GM18507 (cell line): ENCODE results near the gene CLCA2.
A peak's percentile ranks its signal among the peaks of the same experiment; 100 is the strongest.
"Not testable (repeated sequence)": the region's sequence is repeated elsewhere in the genome, so short reads cannot be mapped to it uniquely, and the experiment has no call there.

Source experiments
- DNase-seq: peaks from one replicate; pipeline ENCODE4 v3.0.0; 2011; ENCODE audit warnings: low read depth; ENCODE audit not compliant: insufficient read length; ENCODE audit errors: extremely low spot score
- FAIRE-seq: peaks from 2 replicates; lab custom pipeline; 2011; peaks lifted over from hg19 to GRCh38; lab: Jason Lieb, UNC

CLCA2 gene

GRCh38 chr1:86466109-86466844 is 42.3 kb downstream of the CLCA2 start:
- FAIRE-seq (no peak), DNase-seq (no peak)

DNA sequence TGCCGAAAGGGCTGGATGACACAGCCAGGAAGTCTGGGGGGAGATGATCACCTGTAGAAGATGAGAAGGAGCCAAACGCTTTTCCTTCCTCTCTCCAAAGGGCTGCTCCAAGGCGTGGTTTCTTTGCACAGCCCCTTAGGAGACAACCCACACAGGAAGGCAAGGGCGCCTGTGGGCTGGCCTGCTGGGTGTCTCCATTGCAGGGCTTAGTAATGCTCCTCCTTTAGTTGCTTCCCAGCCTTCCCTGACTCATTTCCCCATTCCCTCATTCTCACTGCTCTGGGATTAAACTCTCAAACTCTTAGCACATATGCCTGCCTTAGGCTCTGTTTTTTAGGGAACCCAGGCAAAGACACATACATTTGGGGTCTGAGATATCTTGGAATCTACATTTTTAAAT is 43.0 kb downstream of the CLCA2 start:
- no peak for DNase-seq
- no peak for FAIRE-seq

- FAIRE-seq (no peak), DNase-seq (no peak)
Observed at GRCh38 chr1:86468501-86468977, 44.6 kb downstream of the CLCA2 start, which contains the start of gene CLCA1. TSS of gene CLCA1 (plus strand) at chr1:86468927. CDS start at chr1:86468972, 45 bp downstream.

GRCh38 chr1:86470859-86471258 is 46.9 kb downstream of the CLCA2 start:
- DNase-seq: no peak
- FAIRE-seq: no peak

- no peak for FAIRE-seq
- DNase-seq: no peak
Observed at GRCh38 chr1:86471291-86471690, 47.3 kb downstream of the CLCA2 start.

DNA sequence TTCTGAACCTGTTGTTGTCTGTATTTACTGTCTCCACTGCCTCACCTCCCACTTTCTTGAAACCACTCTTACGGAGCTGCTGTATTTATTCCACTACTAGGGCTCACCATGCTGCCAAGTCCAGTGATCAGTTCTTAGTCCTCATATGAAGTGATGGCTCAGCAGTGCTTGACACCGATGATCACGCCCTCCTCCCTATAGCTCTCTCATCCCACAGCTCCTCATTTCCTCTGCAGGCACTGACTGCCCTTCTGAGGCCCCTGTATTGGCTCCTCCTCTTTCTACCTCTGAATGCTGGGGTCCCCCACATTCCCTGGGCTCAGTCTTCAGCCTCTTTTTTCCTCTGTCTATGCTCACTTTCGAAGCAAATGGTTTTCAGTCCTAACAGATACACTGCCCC is 48.2 kb downstream of the CLCA2 start:
- FAIRE-seq (no peak), DNase-seq (no peak)

DNA sequence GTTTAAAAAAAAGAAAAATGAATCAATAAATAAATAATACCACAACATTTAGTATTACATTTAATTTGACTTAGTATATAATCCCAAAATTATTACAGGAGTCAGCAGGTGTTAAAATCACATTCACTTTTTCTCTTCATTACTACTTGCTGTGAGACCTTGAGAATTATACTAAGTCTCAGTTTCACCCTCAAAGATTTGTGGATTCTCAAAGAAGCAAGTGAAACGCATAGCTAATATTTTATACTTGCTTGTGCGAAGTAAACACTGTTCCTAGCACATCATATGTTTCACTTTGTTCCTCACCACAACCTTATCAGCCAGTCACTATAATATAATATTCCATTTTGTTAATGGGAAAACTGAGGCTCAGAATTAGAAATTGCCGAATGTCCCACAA is 48.8 kb downstream of the CLCA2 start:
- no peak for FAIRE-seq
- no peak for DNase-seq

DNA sequence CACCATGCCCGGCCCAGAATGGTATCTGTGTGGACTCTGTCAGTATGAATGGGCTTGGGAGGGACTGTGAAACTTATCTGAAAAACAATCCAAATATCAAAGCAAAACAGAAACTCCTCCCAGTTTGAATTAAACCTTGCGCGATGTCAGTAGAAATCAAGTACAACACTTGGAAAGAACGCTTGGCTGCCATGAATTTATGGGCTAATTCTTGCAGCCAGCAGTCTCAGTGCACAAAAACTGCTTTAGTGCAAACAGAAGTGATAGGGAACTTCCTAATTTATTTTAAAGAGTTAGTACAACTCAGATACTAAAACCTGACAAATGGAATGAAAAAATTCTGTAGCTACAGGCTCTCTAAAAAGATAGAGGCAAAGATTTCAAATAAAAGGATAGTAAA is 53.3 kb downstream of the CLCA2 start:
- FAIRE-seq: no peak
- no peak for DNase-seq

DNA sequence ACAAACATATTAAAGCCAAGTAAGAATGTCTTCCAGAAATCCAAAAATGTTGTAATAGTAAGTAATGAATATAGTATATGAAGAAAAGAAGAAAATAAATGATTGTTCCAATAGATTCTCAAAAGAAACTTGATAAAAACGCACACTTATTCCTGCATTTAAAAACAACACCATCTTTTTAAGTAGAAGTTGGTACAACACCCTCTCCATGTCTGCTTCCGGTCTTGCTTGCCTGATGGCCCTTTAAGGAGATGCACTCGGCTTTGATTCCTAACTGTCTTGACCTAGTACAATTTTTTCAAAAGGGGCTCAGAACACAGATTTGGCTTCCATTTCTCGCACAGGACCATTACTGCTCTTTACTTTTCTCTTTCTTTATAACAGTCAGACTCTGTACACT is 53.7 kb downstream of the CLCA2 start:
- FAIRE-seq (no peak), DNase-seq (no peak)

DNA sequence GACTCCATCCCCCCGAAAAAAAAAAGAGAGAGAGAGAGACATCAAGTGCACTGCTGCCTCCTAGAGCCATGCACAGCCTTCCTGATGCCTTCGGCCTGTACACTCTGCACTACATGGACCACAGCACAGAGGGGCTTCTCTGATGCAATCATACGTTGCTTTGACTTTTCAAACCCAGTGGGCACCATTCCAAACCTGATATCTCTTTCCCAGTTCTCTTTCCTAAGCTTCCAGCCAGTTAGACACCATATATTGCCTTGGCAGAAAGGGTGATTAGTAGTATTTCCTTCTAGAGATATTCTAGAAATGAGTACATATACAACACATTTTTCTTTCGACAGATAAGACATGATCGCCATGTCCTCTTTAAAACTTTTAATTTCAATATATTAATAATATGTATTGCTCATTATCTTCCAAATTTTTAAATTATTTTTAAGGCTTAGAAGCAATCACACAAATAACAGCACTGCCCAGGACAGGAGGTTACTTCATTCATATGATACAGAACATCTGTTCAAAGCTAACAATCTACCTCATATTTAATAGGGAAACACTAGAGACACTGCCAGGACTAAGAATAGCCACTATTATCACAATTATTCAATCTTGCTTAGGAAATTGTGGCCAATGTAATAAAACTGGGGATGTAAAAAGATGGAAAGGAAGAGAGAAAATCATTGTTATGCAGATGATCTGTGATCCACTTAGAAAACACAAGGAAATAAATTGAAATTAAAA is 54.6 kb downstream of the CLCA2 start:
- no peak for FAIRE-seq
- no peak for DNase-seq

DNA sequence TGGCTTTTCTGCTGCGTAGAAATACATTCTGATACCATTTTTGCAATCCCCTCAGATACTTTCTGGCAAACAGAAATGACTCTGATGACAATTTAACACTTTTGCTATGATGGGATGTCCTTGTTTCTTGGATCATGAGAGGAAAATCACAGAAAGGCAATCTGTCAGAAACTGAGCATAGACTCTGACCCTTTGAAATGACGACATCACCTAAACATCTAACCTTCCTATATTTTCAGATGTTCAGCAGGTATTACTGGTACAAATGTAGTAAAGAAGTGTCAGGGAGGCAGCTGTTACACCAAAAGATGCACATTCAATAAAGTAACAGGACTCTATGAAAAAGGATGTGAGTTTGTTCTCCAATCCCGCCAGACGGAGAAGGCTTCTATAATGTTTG is 58.0 kb downstream of the CLCA2 start:
- DNase-seq (no peak), FAIRE-seq (no peak)

- no peak for FAIRE-seq
Observed at GRCh38 chr1:86487131-86487810, 63.3 kb downstream of the CLCA2 start.

GRCh38 chr1:86487811-86488141 is 63.8 kb downstream of the CLCA2 start:
- DNase-seq: no peak
- no peak for FAIRE-seq

More at GRCh38 chr1:86487131-86487810, 63.3 kb downstream of the CLCA2 start:
- no peak for DNase-seq

DNA sequence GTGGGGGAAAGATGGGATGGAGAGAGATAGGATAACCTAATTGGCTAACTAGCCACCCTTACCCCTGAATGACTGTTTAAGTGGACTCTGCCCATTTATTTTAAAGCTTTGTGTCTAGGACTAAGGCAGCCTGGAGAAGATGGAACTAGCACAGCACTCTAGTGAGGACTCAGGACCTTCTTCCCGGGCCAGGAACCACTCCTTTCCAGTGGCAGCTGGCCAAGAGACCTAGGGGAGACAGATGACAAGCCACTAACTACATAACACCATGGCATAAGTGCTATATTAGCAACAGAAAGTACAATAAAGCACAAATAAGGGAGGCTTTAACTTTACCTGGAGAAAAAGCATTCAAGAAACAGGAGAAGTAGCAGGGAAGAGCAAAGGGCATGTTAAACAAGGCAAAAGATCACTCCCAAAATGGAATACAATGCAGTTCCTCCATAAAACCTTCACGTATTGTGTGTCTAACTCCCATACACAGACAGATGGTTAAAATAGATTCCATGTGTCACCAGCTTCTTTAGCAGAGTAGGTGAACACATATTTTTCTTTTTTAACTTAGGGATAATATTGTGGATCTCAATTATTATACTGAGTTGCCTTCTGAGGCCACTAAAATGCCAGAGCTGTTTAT is 65.4 kb downstream of the CLCA2 start:
- FAIRE-seq (no peak), DNase-seq (no peak)

- DNase-seq (no peak), FAIRE-seq (no peak)
Observed at GRCh38 chr1:86491171-86491950, 67.4 kb downstream of the CLCA2 start.

DNA sequence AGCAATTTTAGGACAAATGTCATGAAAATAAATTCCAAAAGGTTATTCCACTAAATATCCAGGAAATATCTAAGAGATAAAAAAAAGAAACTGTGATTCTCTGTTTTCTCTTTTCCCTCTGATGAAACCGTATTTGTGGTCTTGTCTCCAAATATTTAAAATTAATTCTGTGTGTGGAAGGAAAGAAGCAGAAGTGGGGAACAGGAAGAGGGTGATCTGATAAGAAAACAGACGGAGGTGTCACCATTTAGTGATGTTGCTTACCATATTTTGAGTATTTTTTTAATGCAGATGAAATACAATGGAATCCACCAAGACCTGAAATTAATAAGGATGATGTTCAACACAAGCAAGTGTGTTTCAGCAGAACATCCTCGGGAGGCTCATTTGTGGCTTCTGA is 74.3 kb downstream of the CLCA2 start:
- FAIRE-seq: no peak

DNA sequence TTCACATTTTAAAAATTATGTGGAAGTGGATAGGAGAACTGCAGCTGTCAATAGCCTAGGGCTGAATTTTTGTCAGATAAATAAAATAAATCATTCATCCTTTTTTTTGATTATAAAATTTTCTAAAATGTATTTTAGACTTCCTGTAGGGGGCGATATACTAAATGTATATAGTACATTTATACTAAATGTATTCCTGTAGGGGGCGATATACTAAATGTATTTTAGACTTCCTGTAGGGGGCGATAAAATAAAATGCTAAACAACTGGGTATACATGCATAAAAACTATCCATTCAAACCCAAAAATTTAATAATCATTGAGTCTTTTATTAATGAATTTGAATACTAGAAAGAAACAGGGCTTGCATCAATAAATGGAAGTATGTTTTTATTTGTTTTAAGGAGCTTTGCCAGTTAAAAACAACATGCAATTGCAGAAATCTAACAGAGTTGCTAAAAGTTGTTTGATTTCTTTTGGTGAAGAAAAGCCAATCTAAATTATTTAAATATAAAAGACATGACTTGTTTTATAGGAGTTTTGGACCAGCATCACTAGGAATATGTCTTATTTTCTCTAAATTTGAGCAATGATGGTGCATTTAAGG is 76.1 kb downstream of the CLCA2 start:
- peak; percentile 7 for DNase-seq
- FAIRE-seq: no peak

More for the DNA sequence above, 74.3 kb downstream of the CLCA2 start:
- DNase-seq: no peak

DNA sequence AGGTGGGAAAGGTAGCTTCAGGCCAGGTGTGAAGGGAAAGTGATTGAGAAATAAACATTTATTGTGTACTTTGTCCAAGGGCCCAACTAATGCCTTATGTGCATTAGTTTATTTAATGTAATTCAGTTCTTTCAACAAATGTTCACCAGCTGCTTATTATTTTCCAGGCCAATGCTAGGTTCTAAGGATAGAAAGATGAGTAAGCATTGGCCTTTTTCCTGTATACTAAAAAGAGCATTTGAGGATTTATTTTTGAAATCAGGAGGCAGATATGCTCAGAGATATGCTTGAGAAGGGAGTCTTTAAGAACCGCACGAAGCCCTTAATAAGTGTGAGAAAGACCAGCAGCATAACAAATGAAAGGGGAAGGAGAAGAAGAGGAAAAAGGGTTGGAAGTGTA is 76.7 kb downstream of the CLCA2 start:
- DNase-seq (no peak), FAIRE-seq (no peak)

DNA sequence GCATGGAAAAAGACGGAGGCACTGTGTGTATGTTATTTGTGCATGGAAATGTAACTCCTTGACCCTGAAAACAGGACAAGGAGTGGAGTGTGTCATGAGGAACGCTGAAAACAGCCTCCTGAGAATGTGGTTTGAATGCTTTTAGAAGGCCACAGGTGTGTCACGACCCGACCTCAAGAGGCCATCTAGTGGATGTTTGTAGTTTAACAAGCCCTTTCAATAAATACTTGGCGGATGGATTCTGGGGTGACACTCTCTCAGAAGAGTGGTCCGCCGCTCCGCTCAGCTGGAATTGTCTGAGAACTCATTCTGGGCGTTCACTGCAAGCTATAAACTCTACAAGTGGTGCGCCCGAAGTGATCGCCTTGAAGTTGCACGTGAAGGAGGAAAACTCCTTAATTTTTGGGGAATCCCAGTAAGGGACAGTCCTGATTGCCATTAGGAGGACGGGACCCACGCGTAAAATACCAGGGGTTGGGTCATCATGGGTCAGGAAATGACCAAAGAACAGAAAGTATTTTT is 78.2 kb downstream of the CLCA2 start:
- FAIRE-seq: peak; percentile 95
- DNase-seq: not testable (repeated sequence)
